Aortic smooth muscle cell (primary cell): ENCODE data around the gene BMP6. TPM values are rescaled to one million over a fixed set of nuclear protein-coding genes. Genes with fewer than 3 reads are reported as not detected.

Experiments
- total RNA-seq: library from RNA; depleted of rRNA; stranded (reverse); fragments of >200 nt; gene quantifications from 2 replicates; pipeline ENCODE4 v1.2.3, GENCODE V29; 2014

Gene BMP6
- 5.4 and 7.9 TPM in 2 replicates for total RNA-seq

DNA sequence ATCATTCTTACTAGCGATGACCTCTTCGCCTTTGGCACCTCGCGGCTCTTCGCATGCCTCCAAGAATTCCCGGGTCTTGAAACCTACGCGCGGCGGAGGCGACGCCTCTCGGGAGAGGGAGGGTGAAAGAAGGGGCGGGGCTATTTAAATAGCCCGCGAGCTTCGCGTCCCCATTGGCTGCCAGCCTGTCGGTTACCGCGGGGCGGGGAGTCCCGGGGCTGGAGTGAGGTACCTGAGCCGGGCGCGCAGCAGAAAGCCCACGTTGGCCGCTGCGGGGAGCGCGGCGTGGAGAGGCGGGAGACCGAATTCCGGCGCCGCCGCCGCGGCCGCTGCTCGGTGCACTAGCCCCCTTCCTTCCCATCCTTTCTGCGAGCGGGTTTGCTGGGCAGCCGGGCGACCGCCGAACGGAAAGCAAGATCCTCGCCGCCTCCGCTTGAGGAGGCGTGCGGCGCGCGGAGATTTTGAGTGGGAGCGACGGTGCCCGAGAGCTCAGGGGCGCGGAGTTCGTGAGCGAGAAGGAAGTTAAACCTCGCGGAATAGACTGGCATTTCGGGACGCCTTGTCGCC, at the start of gene BMP6:
Gene BMP6, plus strand, starts transcription at position 251 of the 567 bp plus-strand sequence. CDS start 857 bp downstream, outside the sequence.

DNA sequence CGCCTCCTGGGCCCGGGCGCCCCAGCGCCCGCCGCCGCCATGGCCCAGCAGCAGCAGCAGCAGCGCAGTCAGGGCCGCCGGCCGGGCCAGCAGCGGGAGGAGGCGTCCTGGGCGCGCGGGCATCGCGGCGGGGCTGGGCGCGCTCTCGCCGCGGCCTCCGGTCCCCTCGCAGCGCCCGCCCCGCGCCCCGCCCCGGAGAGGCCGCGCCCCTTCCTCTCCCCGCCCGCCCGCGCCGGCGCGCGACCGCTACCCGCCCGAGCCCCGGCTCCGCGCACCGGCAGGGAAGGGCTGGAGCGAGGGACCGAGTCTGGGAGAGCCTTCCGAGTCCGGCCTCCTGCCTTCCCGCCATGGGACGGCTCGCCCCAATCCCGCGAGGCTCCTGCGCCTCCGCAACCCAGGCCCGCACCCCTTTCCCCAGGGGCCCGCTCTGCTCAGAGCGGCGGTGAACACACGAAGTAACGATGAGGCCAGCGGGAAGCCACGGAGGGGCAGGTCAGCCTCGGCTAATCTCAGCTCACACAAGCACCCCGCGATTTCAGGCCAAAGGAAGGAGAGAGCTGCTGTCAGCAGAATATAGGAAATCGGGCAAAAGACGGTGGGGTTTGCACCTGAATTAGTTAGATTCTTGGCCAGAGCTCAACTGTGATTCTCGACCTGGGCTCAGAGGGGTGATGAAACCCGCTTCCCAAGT, 184.9 kb downstream of the BMP6 start, which contains the start of gene TXNDC5:
Gene TXNDC5, minus strand, starts transcription at position 135 of the 691 bp plus-strand sequence. Its CDS starts 12 bp downstream, at position 123.

Other genes with a start within 250 kb of the BMP6 start
- gene DSP, start 184.4 kb upstream of the BMP6 start, total RNA-seq: 0.25 and 0.53 TPM in 2 replicates
- 10.3 and 12.6 TPM in 2 replicates for gene SNRNP48, start 135.9 kb upstream of the BMP6 start, total RNA-seq
- gene TXNDC5, start 184.7 kb downstream of the BMP6 start, total RNA-seq: 548 and 590 TPM in 2 replicates